SK-N-SH treated with all-trans-retinoic acid at 6 μM for 48 hours (cell line): ENCODE results near the gene POLR2E.

Experiments used
- ATAC-seq: fragments of 200-7000 bp; cut with Tn5 transposase; 3 replicates; pipeline ENCODE4 v1.9.1; 2020; ENCODE audit warnings: mild to moderate bottlenecking, moderate library complexity
- ARNTL ChIP-seq: fragments of 450-650 bp; formaldehyde crosslinking; IDR thresholded peaks from 2 replicates; pipeline ENCODE4 v1.5.0; 2020; ENCODE audit warnings: low read depth, mild to moderate bottlenecking, moderate library complexity, borderline replicate concordance
- BACH2 ChIP-seq: fragments of 250-450 bp; sonication (Bioruptor Pico); IDR thresholded peaks from 2 replicates; pipeline ENCODE4 v1.9.0; 2021; ENCODE audit warnings: mild to moderate bottlenecking, borderline replicate concordance
- CSDC2 ChIP-seq: fragments of 250-450 bp; sonication (Bioruptor Pico); IDR thresholded peaks from 2 replicates; pipeline ENCODE4 v1.5.0; 2020; ENCODE audit warnings: mild to moderate bottlenecking, moderate library complexity
- ESRRG ChIP-seq: fragments of 250-450 bp; sonication (Bioruptor Pico); IDR thresholded peaks from 2 replicates; pipeline ENCODE4 v1.6.1; 2021; ENCODE audit warnings: mild to moderate bottlenecking
- GLIS3 ChIP-seq: fragments of 250-450 bp; sonication (Bioruptor Pico); IDR thresholded peaks from 2 replicates; pipeline ENCODE4 v1.5.0; 2020; ENCODE audit warnings: mild to moderate bottlenecking, moderate library complexity
- OSR1 ChIP-seq: fragments of 250-450 bp; sonication (Bioruptor Pico); IDR thresholded peaks from 2 replicates; pipeline ENCODE4 v1.8.0; 2022; ENCODE audit warnings: moderate library complexity, mild to moderate bottlenecking, inconsistent platforms
- PPARA ChIP-seq: fragments of 250-450 bp; sonication (Bioruptor Pico); IDR thresholded peaks from 2 replicates; pipeline ENCODE4 v1.5.0; 2020; ENCODE audit warnings: mild to moderate bottlenecking, borderline replicate concordance
- RARB ChIP-seq: fragments of 250-450 bp; sonication (Bioruptor Pico); IDR thresholded peaks from 2 replicates; pipeline ENCODE4 v1.8.0; 2021; ENCODE audit warnings: mild to moderate bottlenecking, moderate library complexity
- SNAI2 ChIP-seq: fragments of 250-450 bp; sonication (Bioruptor Pico); IDR thresholded peaks from 2 replicates; pipeline ENCODE4 v1.5.0; 2020; ENCODE audit warnings: mild to moderate bottlenecking, moderate library complexity
- TOX ChIP-seq: fragments of 250-450 bp; sonication (Bioruptor Pico); IDR thresholded peaks from 2 replicates; pipeline ENCODE4 v1.8.0; 2021; ENCODE audit warnings: mild to moderate bottlenecking, moderate library complexity, borderline replicate concordance
- ZC3H10 ChIP-seq: fragments of 250-450 bp; sonication (Bioruptor Pico); IDR thresholded peaks from 2 replicates; pipeline ENCODE4 v1.5.1; 2021; ENCODE audit warnings: mild to moderate bottlenecking, moderate library complexity
- ZFP3 ChIP-seq: fragments of 250-450 bp; sonication (Bioruptor Pico); IDR thresholded peaks from 2 replicates; pipeline ENCODE4 v1.5.0; 2020; ENCODE audit warnings: mild to moderate bottlenecking, moderate library complexity
- ZFP30 ChIP-seq: fragments of 450-650 bp; formaldehyde crosslinking; IDR thresholded peaks from 2 replicates; pipeline ENCODE4 v1.5.0; 2022; ENCODE audit warnings: mild to moderate bottlenecking, moderate library complexity
- ZNF565 ChIP-seq: fragments of 450-650 bp; formaldehyde crosslinking; conservative IDR thresholded peaks from 2 replicates; pipeline ENCODE4 v1.5.0; 2020; ENCODE audit warnings: low read depth, mild to moderate bottlenecking, moderate library complexity
- ZNF70 ChIP-seq: fragments of 450-650 bp; formaldehyde crosslinking; IDR thresholded peaks from 2 replicates; pipeline ENCODE4 v1.5.0; 2020; ENCODE audit warnings: mild to moderate bottlenecking, moderate library complexity
- ZNF8 ChIP-seq: fragments of 450-650 bp; formaldehyde crosslinking; IDR thresholded peaks from 2 replicates; pipeline ENCODE4 v1.5.0; 2020; ENCODE audit warnings: mild to moderate bottlenecking, moderate library complexity
- TF ChIP-seq, protein P1 (sequence below): fragments of 250-450 bp; sonication (Bioruptor Pico); IDR thresholded peaks from 2 replicates; pipeline ENCODE4 v1.5.1; 2020; ENCODE audit warnings: low read depth, mild to moderate bottlenecking, moderate library complexity
- TF ChIP-seq, protein P2 (sequence below): fragments of 250-450 bp; sonication (Bioruptor Pico); IDR thresholded peaks from 2 replicates; pipeline ENCODE4 v1.8.0; 2021; ENCODE audit warnings: low read depth, mild to moderate bottlenecking, moderate library complexity, borderline replicate concordance
- TF ChIP-seq, protein P3 (sequence below): fragments of 250-450 bp; sonication (Bioruptor Pico); IDR thresholded peaks from 2 replicates; pipeline ENCODE4 v1.5.1; 2021; ENCODE audit warnings: mild to moderate bottlenecking, moderate library complexity
- TF ChIP-seq, protein P4 (sequence below): fragments of 250-450 bp; sonication (Bioruptor Pico); IDR thresholded peaks from 2 replicates; pipeline ENCODE4 v1.5.0; 2020; ENCODE audit warnings: mild to moderate bottlenecking, moderate library complexity
- TF ChIP-seq, protein P5 (sequence below): fragments of 250-450 bp; sonication (Bioruptor Pico); IDR thresholded peaks from 2 replicates; pipeline ENCODE4 v1.8.0; 2020; ENCODE audit warnings: mild to moderate bottlenecking, moderate library complexity, borderline replicate concordance

The POLR2E gene

DNA sequence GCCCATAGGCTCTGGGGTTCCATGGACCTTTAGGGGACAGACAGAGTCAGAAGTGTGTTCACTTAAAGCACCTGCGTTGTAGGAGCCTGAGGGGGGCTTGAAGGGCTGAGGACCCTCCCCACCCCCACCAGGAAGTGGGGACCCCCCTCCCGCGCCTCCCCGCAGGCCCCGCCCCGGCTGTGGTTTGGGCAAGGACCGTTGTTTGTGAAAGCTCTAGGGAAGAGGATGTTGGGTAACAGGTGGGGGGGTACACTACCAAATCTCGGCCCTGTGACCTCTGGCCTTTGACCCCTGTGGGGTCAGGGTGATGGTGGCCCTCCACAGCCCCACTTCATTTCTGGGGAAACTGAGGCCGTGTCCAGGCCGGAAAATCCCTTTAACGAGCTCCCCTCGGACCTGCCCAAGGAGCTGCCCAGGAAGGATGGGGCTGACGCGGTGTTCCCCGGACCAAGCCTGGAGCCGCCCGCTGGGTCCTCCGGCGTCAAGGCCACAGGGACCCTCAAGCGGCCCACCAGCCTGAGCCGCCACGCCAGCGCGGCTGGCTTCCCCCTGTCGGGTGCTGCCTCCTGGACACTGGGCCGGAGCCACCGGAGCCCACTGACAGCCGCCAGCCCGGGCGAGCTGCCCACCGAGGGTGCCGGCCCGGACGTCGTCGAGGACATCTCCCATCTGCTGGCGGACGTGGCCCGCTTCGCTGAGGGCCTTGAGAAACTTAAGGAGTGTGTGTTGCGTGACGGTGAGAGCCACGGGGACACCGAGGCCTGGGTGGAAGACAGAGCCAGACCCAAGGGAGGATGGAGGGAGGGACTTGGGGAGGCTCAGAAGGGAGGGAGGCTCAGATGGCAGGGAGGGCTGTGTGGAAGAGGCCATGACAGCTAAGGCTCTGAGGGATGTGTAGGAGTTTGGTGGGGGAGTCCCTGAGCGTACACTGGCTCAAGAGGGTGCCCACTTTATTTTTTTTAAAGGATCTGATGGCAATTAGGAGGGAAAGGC is 26.9 kb downstream of the POLR2E start:
- ATAC-seq: no peak
- TF ChIP-seq ZFP3: peak; percentile 97
- TF ChIP-seq, protein P1, sequence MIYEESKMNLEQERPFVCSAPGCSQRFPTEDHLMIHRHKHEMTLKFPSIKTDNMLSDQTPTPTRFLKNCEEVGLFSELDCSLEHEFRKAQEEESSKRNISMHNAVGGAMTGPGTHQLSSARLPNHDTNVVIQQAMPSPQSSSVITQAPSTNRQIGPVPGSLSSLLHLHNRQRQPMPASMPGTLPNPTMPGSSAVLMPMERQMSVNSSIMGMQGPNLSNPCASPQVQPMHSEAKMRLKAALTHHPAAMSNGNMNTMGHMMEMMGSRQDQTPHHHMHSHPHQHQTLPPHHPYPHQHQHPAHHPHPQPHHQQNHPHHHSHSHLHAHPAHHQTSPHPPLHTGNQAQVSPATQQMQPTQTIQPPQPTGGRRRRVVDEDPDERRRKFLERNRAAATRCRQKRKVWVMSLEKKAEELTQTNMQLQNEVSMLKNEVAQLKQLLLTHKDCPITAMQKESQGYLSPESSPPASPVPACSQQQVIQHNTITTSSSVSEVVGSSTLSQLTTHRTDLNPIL: no peak
- TF ChIP-seq, protein P2, sequence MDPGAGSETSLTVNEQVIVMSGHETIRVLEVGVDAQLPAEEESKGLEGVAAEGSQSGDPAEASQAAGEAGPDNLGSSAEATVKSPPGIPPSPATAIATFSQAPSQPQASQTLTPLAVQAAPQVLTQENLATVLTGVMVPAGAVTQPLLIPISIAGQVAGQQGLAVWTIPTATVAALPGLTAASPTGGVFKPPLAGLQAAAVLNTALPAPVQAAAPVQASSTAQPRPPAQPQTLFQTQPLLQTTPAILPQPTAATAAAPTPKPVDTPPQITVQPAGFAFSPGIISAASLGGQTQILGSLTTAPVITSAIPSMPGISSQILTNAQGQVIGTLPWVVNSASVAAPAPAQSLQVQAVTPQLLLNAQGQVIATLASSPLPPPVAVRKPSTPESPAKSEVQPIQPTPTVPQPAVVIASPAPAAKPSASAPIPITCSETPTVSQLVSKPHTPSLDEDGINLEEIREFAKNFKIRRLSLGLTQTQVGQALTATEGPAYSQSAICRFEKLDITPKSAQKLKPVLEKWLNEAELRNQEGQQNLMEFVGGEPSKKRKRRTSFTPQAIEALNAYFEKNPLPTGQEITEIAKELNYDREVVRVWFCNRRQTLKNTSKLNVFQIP (CRISPR knock-in tag): no peak
- TF ChIP-seq, all 23 proteins: peak for 1

DNA sequence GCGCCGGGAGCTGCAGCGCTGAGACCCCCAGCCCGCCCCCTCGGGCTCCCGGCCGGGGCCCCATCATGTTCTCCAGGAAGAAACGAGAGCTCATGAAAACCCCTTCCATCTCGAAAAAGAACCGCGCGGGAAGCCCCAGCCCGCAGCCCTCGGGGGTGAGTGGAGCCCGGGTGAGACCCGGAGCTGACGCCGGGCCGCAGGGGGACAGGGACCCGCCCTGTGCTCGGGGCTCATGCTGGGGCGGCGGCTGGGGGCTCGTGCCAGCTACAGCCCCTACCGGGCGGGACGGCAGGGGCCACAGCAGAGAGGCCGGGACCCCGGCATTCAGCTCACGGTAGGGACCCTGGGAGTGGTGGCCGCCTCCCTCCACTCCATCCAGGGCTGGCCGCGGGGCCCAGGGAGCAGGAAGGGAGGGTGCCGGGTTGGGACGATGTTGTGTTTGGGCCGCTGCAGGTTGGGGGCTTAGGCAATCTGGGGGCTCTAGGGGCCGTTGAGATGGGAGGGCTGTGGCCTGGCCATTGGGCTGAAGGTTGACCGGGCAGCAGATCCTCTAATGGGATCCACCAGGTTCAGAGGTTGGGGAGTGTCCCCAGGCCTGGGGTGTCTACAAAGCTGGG is 27.7 kb downstream of the POLR2E start:
- TF ChIP-seq ZNF70 (CRISPR knock-in tag) (no peak), TOX (CRISPR knock-in tag) (no peak)
- ATAC-seq: no peak

DNA sequence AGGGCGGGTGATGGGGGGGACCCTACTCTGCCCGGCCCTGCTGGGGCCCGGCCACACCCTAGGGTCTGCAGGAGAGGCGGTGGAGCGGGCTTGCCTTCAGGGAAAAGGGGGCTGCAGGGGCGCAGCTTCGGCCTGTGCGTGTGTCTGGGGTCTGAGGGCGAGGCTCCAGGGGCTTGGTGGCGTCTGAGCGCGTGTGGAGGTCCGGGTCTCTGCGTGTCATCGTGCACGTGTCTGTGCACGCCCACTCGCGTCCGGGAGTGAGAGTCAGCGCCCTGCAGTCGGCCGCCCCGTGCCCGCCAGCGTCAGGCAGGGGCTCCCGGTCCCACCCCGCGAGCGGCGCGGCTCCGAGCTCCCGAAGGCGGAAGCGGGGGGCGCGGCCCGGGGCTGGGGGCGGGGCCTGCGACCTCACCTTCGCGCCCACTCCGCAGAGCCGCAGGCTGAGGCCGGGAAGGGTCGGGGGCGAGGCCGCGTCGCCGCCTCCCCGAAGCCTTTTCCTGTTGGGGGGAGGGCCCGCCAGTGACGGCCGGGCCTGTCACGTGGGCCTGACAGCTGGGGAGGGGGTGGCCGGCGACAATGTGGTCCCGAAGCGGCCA is 28.3 kb downstream of the POLR2E start, which contains the start of gene ARHGAP45:
ARHGAP45 (plus strand) TSS at position 420 of the 593 bp plus-strand sequence. CDS start 239 bp downstream, outside the sequence.
- ATAC-seq: no peak
- TF ChIP-seq ZNF8 (CRISPR knock-in tag) (no peak), SNAI2 (CRISPR knock-in tag) (no peak)
- TF ChIP-seq, protein P3, sequence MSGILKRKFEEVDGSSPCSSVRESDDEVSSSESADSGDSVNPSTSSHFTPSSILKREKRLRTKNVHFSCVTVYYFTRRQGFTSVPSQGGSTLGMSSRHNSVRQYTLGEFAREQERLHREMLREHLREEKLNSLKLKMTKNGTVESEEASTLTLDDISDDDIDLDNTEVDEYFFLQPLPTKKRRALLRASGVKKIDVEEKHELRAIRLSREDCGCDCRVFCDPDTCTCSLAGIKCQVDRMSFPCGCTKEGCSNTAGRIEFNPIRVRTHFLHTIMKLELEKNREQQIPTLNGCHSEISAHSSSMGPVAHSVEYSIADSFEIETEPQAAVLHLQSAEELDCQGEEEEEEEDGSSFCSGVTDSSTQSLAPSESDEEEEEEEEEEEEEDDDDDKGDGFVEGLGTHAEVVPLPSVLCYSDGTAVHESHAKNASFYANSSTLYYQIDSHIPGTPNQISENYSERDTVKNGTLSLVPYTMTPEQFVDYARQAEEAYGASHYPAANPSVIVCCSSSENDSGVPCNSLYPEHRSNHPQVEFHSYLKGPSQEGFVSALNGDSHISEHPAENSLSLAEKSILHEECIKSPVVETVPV: no peak

DNA sequence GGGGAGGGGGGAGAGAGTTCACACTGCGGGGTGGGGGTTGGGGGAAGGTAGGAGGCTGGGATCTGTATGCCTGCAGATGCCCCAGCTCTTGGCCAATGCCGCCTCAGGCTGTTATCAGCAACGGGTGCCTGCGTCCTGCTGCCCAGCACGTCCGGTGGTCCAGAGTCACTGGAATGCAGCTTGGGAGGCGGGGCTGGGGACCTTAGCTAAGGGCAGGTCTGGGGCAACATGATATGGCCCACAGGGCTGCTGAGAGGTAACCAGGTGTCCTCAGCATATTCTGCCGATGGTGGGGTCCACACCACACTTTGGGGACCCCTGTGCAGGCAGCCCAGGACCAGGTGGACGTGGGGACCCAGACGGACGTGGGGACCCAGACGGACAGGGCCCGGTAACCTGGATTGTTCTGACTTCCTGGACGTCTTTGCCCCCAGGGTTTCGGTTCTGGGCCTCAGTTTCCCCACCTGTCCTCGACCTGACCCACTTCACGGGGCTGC is 28.9 kb downstream of the POLR2E start:
- no peak for ATAC-seq
- TF ChIP-seq OSR1 (CRISPR knock-in tag) (no peak), ESRRG (no peak), CSDC2 (CRISPR knock-in tag) (no peak), BACH2 (no peak), ARNTL (no peak), ZNF565 (CRISPR knock-in tag) (no peak), TOX (CRISPR knock-in tag) (no peak), ZFP30 (CRISPR knock-in tag) (no peak), SNAI2 (CRISPR knock-in tag) (no peak), ZNF70 (CRISPR knock-in tag) (no peak), ZNF8 (CRISPR knock-in tag) (no peak), RARB (CRISPR knock-in tag) (no peak), GLIS3 (CRISPR knock-in tag) (no peak), PPARA (no peak), ZC3H10 (no peak)
- TF ChIP-seq, protein P4, sequence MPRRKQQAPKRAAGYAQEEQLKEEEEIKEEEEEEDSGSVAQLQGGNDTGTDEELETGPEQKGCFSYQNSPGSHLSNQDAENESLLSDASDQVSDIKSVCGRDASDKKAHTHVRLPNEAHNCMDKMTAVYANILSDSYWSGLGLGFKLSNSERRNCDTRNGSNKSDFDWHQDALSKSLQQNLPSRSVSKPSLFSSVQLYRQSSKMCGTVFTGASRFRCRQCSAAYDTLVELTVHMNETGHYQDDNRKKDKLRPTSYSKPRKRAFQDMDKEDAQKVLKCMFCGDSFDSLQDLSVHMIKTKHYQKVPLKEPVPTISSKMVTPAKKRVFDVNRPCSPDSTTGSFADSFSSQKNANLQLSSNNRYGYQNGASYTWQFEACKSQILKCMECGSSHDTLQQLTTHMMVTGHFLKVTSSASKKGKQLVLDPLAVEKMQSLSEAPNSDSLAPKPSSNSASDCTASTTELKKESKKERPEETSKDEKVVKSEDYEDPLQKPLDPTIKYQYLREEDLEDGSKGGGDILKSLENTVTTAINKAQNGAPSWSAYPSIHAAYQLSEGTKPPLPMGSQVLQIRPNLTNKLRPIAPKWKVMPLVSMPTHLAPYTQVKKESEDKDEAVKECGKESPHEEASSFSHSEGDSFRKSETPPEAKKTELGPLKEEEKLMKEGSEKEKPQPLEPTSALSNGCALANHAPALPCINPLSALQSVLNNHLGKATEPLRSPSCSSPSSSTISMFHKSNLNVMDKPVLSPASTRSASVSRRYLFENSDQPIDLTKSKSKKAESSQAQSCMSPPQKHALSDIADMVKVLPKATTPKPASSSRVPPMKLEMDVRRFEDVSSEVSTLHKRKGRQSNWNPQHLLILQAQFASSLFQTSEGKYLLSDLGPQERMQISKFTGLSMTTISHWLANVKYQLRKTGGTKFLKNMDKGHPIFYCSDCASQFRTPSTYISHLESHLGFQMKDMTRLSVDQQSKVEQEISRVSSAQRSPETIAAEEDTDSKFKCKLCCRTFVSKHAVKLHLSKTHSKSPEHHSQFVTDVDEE (CRISPR knock-in tag): no peak
- TF ChIP-seq, protein P1: no peak
- TF ChIP-seq, protein P5, sequence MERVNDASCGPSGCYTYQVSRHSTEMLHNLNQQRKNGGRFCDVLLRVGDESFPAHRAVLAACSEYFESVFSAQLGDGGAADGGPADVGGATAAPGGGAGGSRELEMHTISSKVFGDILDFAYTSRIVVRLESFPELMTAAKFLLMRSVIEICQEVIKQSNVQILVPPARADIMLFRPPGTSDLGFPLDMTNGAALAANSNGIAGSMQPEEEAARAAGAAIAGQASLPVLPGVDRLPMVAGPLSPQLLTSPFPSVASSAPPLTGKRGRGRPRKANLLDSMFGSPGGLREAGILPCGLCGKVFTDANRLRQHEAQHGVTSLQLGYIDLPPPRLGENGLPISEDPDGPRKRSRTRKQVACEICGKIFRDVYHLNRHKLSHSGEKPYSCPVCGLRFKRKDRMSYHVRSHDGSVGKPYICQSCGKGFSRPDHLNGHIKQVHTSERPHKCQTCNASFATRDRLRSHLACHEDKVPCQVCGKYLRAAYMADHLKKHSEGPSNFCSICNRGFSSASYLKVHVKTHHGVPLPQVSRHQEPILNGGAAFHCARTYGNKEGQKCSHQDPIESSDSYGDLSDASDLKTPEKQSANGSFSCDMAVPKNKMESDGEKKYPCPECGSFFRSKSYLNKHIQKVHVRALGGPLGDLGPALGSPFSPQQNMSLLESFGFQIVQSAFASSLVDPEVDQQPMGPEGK (CRISPR knock-in tag): no peak
- TF ChIP-seq, protein P3: no peak
- TF ChIP-seq, all 23 proteins: peak for 0
